ENCODE measurements around the gene GNPAT. TPM values are rescaled to one million over a fixed set of nuclear protein-coding genes. Genes with fewer than 3 reads are reported as not detected.
"Not testable (repeated sequence)": the region's sequence is repeated elsewhere in the genome, so short reads cannot be mapped to it uniquely, and the experiment has no call there.

The GNPAT gene
- total RNA-seq, 2 donors from 2014 or later, result 34.0 to 38.0 TPM

- DNase-seq (ENCODE audit: low spot score) (no peak), ATAC-seq (no peak)
- no peaks in the 10 kb centered on the region for H3K36me3 Mint-ChIP-seq
- H3K9me3 Mint-ChIP-seq, result no peaks in the 10 kb centered on the region
- H3K27me3 Mint-ChIP-seq, result peaks cover 8 to 15% of the 10 kb centered on the region in 2 donors
- peaks cover 4 to 10% of the 10 kb centered on the region in 2 donors for H3K4me1 Mint-ChIP-seq (ENCODE audit: low read depth in 2 of 2)
- H3K4me3 Mint-ChIP-seq, result no peak overlapping the region
- H3K27ac Mint-ChIP-seq, result no peak overlapping the region
These were observed 34.2 kb upstream of the GNPAT start for GRCh38 chr1:231206856-231207255.

GRCh38 chr1:231207437-231207836 is 33.6 kb upstream of the GNPAT start:
- H3K27me3 Mint-ChIP-seq, result peaks cover 8 to 11% of the 10 kb centered on the region in 2 donors
- no peak for DNase-seq (ENCODE audit: low spot score)
- H3K9me3 Mint-ChIP-seq, result no peaks in the 10 kb centered on the region
- no peak for ATAC-seq
- H3K27ac Mint-ChIP-seq, result no peak overlapping the region
- H3K4me1 Mint-ChIP-seq (ENCODE audit: low read depth in 2 of 2), result peaks cover 0 to 6% of the 10 kb centered on the region in 2 donors
- H3K4me3 Mint-ChIP-seq, result no peak overlapping the region
- no peaks in the 10 kb centered on the region for H3K36me3 Mint-ChIP-seq

GRCh38 chr1:231208980-231209379 is 32.0 kb upstream of the GNPAT start:
- peaks cover 0 to 6% of the 10 kb centered on the region in 2 donors for H3K4me1 Mint-ChIP-seq (ENCODE audit: low read depth in 2 of 2)
- ATAC-seq (no peak), DNase-seq (ENCODE audit: low spot score) (no peak)
- H3K27me3 Mint-ChIP-seq, result peaks cover 8 to 11% of the 10 kb centered on the region in 2 donors
- H3K36me3 Mint-ChIP-seq, result no peaks in the 10 kb centered on the region
- no peak overlapping the region for H3K27ac Mint-ChIP-seq
- no peaks in the 10 kb centered on the region for H3K9me3 Mint-ChIP-seq
- H3K4me3 Mint-ChIP-seq, result no peak overlapping the region

GRCh38 chr1:231209531-231209930 is 31.5 kb upstream of the GNPAT start:
- ATAC-seq, result peak in 1 of 2 donors; percentile 10
- Mint-ChIP-seq H3K9me3 (no peaks in the 10 kb centered on the region), H3K4me3 (no peak overlapping the region), H3K27ac (no peak overlapping the region), H3K36me3 (no peaks in the 10 kb centered on the region), H3K27me3 (peaks cover 6% of the 10 kb centered on the region in 2 donors), H3K4me1 (ENCODE audit: low read depth in 2 of 2) (peaks cover 0 to 6% of the 10 kb centered on the region in 2 donors)
- DNase-seq (ENCODE audit: low spot score), result no peak

- Mint-ChIP-seq H3K27me3 (peaks cover under 1 to 3% of the 10 kb centered on the region in 2 donors), H3K4me1 (ENCODE audit: low read depth in 2 of 2) (peaks cover 0 to 6% of the 10 kb centered on the region in 2 donors), H3K27ac (no peak overlapping the region), H3K9me3 (no peaks in the 10 kb centered on the region), H3K36me3 (no peaks in the 10 kb centered on the region), H3K4me3 (no peak overlapping the region)
- DNase-seq (ENCODE audit: low spot score) (no peak), ATAC-seq (no peak)
These were observed 30.9 kb upstream of the GNPAT start for GRCh38 chr1:231210126-231210525.

- DNase-seq (ENCODE audit: low spot score) (peak; percentile 82), ATAC-seq (peak; percentile 82 to 89)
- Mint-ChIP-seq H3K36me3 (no peaks in the 10 kb centered on the region), H3K4me1 (ENCODE audit: low read depth in 2 of 2) (peaks cover 0 to 6% of the 10 kb centered on the region in 2 donors), H3K27ac (peak overlapping the region in 1 of 2 donors; percentile 73), H3K27me3 (peaks cover 4 to 6% of the 10 kb centered on the region in 2 donors), H3K4me3 (peak overlapping the region; percentile 35), H3K9me3 (no peaks in the 10 kb centered on the region)
These were observed 29.8 kb upstream of the GNPAT start for GRCh38 chr1:231211005-231211857.

GRCh38 chr1:231212301-231212700 is 28.7 kb upstream of the GNPAT start:
- H3K27ac Mint-ChIP-seq; H3K4me1 Mint-ChIP-seq (ENCODE audit: low read depth in 2 of 2); DNase-seq (ENCODE audit: low spot score); ATAC-seq; H3K9me3 Mint-ChIP-seq; H3K36me3 Mint-ChIP-seq; H3K4me3 Mint-ChIP-seq: not testable (repeated sequence)
- peaks cover 6 to 11% of the 10 kb centered on the region in 2 donors for H3K27me3 Mint-ChIP-seq

GRCh38 chr1:231213831-231214573 is 27.0 kb upstream of the GNPAT start:
- no peaks in the 10 kb centered on the region for H3K9me3 Mint-ChIP-seq
- no peaks in the 10 kb centered on the region for H3K36me3 Mint-ChIP-seq
- no peak for ATAC-seq
- H3K4me1 Mint-ChIP-seq (ENCODE audit: low read depth in 2 of 2), result peaks cover 0 to 6% of the 10 kb centered on the region in 2 donors
- no peak overlapping the region for H3K4me3 Mint-ChIP-seq
- peaks cover 6 to 11% of the 10 kb centered on the region in 2 donors for H3K27me3 Mint-ChIP-seq
- no peak for DNase-seq (ENCODE audit: low spot score)
- H3K27ac Mint-ChIP-seq, result no peak overlapping the region

- ATAC-seq (no peak), DNase-seq (ENCODE audit: low spot score) (no peak)
- H3K27me3 Mint-ChIP-seq, result peaks cover 6 to 11% of the 10 kb centered on the region in 2 donors
- no peak overlapping the region for H3K27ac Mint-ChIP-seq
- no peaks in the 10 kb centered on the region for H3K36me3 Mint-ChIP-seq
- no peak overlapping the region for H3K4me3 Mint-ChIP-seq
- H3K9me3 Mint-ChIP-seq, result no peaks in the 10 kb centered on the region
- peaks cover 0 to 6% of the 10 kb centered on the region in 2 donors for H3K4me1 Mint-ChIP-seq (ENCODE audit: low read depth in 2 of 2)
These were observed 25.9 kb upstream of the GNPAT start for GRCh38 chr1:231214918-231215680.

- peaks cover 6 to 11% of the 10 kb centered on the region in 2 donors for H3K27me3 Mint-ChIP-seq
- H3K27ac Mint-ChIP-seq, result no peak overlapping the region
- no peak overlapping the region for H3K4me3 Mint-ChIP-seq
- no peaks in the 10 kb centered on the region for H3K36me3 Mint-ChIP-seq
- H3K4me1 Mint-ChIP-seq (ENCODE audit: low read depth in 2 of 2), result peaks cover 0 to 6% of the 10 kb centered on the region in 2 donors
- DNase-seq (ENCODE audit: low spot score) (no peak), ATAC-seq (no peak)
- H3K9me3 Mint-ChIP-seq, result no peaks in the 10 kb centered on the region
These were observed 25.2 kb upstream of the GNPAT start for GRCh38 chr1:231215681-231216385.

GRCh38 chr1:231216498-231216897 is 24.5 kb upstream of the GNPAT start:
- Mint-ChIP-seq H3K36me3 (no peaks in the 10 kb centered on the region), H3K4me3 (no peak overlapping the region), H3K27ac (no peak overlapping the region), H3K27me3 (peaks cover 6 to 11% of the 10 kb centered on the region in 2 donors), H3K9me3 (no peaks in the 10 kb centered on the region), H3K4me1 (ENCODE audit: low read depth in 2 of 2) (peaks cover 0 to 1% of the 10 kb centered on the region in 2 donors)
- ATAC-seq, result peak in 1 of 2 donors; percentile 33
- DNase-seq (ENCODE audit: low spot score), result no peak

- H3K9me3 Mint-ChIP-seq, result no peaks in the 10 kb centered on the region
- ATAC-seq, result peak in 1 of 2 donors; percentile 29
These were observed 24.0 kb upstream of the GNPAT start for GRCh38 chr1:231217056-231217455.

GRCh38 chr1:231218078-231218477 is 22.9 kb upstream of the GNPAT start:
- Mint-ChIP-seq H3K27me3 (peaks cover 6 to 11% of the 10 kb centered on the region in 2 donors), H3K36me3 (no peaks in the 10 kb centered on the region), H3K9me3 (no peaks in the 10 kb centered on the region), H3K4me1 (ENCODE audit: low read depth in 2 of 2) (no peaks in the 10 kb centered on the region), H3K4me3 (no peak overlapping the region), H3K27ac (no peak overlapping the region)
- ATAC-seq (no peak), DNase-seq (ENCODE audit: low spot score) (no peak)

More at GRCh38 chr1:231217056-231217455, 24.0 kb upstream of the GNPAT start:
- no peak overlapping the region for H3K27ac Mint-ChIP-seq
- no peak for DNase-seq (ENCODE audit: low spot score)
- no peak overlapping the region for H3K4me3 Mint-ChIP-seq
- H3K36me3 Mint-ChIP-seq, result no peaks in the 10 kb centered on the region
- H3K4me1 Mint-ChIP-seq (ENCODE audit: low read depth in 2 of 2), result no peaks in the 10 kb centered on the region
- H3K27me3 Mint-ChIP-seq, result peaks cover 6 to 11% of the 10 kb centered on the region in 2 donors
